Stimulated activated CD4-positive, alpha-beta T cell treated with anti-CD3 and anti-CD28 coated beads, Interleukin-12 subunit alpha, Interleukin-12 subunit beta, amount 100 ng/mL, for 48 hours (primary cell): ENCODE measurements around the gene TRIM38.
"Not testable (repeated sequence)": the region's sequence is repeated elsewhere in the genome, so short reads cannot be mapped to it uniquely, and the experiment has no call there.

Experiments
- DNase-seq, 3 donors: peaks; one replicate each; pipeline ENCODE4 v3.0.0-alpha.2; 2020; ENCODE audit warnings: low read depth in 2 of 3, low spot score in 1 of 3

Gene TRIM38

GRCh38 chr6:25962149-25963127, at the start of gene TRIM38:
TRIM38 (plus strand) TSS chr6:25962802; CDS start chr6:25966523, 3,721 bp downstream.
- peak; percentile 52 to 66 (median 54) for DNase-seq

- no peak for DNase-seq
Observed at GRCh38 chr6:25913741-25914140, 48.9 kb upstream of the TRIM38 start.

- no peak for DNase-seq
Observed at GRCh38 chr6:25916330-25916729, 46.3 kb upstream of the TRIM38 start.

DNA sequence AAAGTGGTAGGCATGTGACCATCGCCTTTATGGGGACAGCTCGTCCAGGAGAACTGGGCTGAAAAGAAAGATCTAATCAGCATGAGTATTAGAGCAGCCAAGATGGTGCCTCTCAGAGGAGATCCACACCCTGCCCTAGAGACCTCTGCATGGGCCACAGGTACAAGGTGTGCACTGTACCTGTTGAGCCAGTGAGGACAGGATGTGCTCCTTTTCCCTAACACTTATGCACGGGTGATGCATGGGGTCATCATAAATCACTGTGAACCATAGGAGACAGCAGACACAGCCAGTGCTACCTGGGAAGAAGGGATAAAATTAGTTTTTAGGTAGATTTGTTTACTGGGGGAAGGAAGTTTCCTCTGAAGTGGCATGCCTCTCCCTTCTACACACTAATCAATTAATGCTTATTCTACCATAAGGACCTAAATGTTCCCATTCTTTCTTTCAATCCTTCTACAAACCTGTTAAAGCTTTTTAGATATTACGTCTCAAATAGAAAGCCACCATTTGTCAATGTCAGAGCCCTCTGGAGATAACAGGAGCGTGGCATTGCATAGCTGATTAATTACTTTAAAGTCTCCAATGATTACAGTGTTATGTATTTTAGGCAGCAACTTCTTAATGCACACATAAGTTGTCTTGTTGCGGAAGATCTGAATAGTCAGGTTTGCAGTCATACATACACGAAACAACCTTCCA, 45.7 kb upstream of the TRIM38 start:
- DNase-seq, result no peak

DNA sequence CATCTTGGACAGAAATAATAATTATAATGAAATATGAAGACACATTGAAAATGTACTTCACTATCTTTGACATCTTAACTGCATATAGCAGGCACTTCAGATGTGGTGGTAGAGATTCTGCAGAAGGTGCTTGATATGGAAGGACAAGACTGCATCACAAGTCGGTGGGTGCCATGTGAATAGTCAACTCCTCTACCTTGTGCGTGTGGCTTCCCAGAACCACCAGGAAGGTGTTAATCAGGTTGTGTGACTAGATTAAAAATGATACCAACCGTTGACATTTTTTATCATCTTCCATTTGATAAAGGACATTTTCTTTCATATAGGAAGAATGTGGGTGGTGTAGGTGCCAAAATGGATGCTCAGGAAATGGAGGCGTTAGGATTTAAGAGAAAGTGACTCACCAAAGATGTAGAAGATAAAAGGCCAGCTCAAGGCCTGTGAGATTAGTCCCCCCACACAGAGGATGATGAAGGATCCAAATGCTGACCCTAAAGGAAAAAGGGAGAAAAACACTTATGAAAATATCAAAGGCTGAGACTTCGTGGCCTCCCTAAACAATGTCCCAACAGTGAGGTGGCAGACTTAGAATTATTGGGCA, 44.4 kb upstream of the TRIM38 start:
- DNase-seq, result no peak

DNA sequence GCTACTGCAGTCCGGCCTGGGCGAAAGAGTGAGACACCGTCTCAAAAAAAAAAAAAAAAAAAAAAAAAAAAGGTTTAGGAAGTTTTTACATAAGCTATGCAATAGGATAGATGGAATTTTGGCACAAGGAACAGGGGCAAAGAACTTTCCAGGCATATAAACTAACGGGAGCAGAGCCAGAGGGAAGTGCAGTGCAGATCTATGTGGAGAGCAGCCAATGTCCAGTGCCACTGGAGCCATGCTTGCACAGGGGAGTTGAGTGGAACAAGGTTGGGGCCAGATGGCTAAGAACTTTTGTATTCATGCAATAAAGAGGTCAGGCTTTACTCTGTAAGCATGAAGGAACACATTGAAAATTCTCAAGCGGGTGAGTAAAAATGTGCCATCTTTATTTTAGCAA, 42.9 kb upstream of the TRIM38 start:
- DNase-seq, result no peak

DNA sequence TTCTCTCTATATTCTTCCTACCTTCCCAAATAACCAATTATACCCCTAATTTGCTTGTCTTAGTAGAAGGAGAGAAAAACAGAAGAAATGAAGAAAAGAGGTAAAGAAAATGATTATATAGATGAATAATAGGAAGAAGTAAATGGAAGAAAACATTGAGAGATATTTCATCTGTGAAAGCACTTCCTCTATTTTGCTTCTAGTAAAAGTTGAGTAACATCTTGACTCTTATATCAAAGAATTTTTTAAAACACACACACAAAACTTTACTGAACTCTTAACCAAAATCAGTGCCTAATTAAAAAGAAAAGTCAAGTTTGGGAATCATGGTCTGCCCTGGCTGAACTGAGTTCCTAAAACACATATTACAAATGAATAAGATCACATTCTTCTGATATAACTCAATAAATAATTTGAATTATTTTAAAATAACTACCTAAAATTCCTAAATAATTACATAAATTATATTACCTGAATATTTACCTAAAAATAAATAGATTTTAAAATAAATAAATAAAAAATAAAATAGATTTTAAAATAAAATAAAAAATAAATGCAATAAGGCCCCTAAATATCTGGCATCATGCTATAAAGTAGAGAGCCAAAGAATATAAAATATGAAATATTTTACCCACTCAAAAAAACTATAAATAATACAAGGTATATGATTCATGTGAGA, 40.9 kb upstream of the TRIM38 start:
- no peak for DNase-seq

DNA sequence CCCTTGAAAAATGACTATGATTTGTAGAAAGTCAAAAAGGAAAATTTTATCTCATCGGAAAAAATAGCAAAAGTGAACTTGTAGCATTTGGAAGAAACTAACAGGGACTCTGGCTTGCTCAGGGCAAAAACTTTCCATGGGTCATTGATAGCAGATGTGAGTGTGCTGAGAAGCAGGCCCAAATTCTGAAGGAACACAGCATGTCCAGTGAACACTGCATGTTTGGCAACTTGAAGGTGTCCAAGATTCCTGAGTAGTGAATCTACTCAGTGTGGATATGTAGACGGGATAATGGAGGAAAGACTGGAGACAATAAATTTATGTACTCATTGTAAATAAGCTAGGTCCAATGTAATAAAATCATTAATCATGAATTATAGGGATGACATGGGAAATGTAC, 40.3 kb upstream of the TRIM38 start:
- DNase-seq, result no peak

DNA sequence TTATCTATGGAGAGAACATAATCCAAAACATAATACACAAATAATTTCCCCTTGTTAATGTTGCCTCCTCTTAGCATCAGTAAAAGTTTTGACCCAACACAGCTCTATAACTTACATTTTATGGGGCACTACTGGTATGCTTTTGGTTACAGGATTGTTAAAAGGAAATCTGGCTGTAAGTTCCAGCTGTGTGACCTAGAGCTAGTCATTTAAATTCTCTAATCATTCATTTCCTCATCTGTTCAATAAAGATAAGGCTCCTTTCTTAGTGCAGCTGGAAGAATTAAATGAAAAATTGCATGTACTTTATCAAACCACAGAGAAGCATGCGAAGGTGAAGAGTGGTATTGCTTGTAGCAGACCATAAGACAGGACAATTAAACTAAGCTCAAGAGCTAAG, 36.7 kb upstream of the TRIM38 start:
- no peak for DNase-seq

GRCh38 chr6:25927178-25927577, 35.4 kb upstream of the TRIM38 start:
- no peak for DNase-seq

GRCh38 chr6:25927756-25928216, 34.8 kb upstream of the TRIM38 start:
- DNase-seq, result no peak

DNA sequence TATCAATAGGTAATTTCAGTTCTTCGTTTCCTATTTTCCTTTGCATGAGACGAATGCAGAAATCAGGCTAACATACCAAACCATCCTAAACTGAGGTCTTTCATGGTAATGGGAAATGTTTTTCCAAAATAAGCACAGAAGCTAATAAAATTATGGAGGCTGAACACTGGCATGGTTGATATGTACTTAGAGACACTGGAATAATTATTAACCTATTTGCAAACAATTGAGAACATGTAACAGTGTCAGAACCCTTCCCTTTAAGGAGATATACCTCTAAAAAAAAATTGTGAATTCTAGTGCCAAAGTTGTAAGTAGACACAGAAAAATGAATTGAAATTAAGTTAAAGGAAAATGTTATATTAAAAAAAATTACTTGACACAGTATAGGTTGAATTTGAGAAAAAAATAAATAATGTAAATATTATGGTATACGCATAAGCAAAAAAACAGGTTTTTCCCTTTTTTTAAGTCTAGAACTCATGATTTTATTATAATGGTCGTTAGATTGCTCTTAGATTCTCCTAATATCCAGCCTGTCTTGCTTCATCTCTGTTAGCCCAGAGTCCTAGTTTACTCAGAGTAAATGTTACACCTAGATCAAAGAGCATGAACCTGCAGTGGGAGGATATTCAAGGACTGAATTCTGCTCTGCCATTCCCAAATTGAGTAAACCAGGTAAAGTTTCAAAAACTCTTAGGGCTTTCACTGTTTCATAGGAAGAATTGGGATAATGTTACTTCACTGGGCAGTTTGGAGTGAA, 33.9 kb upstream of the TRIM38 start:
- no peak for DNase-seq

DNA sequence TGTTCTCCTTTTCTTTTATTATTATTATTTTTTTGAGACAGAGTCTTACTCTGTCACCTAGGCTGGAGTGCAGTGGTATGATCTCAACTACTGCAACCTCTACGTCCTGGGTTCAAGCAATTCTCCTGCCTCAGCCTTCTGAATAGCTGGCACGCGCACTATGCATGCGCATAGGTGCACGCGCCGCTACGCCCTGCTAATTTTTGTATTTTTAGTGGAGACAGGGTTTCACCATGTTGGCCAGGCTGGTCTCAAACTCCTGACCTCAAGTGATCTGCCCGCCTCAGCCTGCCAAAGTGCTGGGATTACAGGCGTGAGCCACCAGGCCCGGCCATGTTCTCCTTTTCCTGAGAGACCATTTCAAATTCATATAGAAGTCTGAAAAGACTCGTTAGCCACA, 32.8 kb upstream of the TRIM38 start:
- not testable (repeated sequence) for DNase-seq

- no peak for DNase-seq
Observed at GRCh38 chr6:25930532-25931410, 31.8 kb upstream of the TRIM38 start, which contains the start of gene SLC17A2. SLC17A2 (minus strand) TSS chr6:25930691; CDS start chr6:25925796, 4,895 bp downstream.

DNA sequence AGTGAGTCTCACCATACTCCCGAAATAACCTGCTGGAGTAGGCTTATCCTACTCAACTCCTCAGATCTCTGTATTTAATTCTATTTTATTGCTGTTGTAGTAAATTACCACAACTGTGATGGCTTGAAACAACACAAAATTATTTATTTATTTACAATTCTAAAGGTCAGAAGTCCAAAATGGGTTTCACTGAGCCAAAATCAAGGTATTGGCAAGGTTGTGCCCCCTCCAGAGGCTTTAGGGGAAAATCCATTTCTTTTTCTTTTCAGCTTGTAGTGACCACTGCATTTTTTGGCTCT, 31.2 kb upstream of the TRIM38 start:
- DNase-seq, result no peak

DNA sequence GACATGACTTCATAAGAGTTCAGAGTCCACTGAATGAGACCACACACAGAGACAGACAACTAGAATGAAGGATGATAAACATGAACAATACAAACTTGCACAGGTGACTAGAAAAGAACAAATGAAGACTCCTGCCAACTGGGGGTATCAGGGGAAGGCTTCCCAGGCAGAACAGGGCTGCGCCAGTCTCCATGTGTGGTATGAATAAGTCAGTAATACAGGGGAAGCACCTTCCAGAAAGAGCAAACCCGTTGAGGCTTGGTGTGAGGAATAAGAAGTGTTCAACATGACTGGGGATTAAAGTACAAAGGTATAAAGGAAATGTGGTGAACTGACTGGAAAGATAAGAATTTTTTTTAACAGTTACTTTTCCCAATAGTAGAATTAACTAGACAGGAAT, 28.4 kb upstream of the TRIM38 start:
- DNase-seq, result peak in 1 of 3 donors; percentile 21

DNA sequence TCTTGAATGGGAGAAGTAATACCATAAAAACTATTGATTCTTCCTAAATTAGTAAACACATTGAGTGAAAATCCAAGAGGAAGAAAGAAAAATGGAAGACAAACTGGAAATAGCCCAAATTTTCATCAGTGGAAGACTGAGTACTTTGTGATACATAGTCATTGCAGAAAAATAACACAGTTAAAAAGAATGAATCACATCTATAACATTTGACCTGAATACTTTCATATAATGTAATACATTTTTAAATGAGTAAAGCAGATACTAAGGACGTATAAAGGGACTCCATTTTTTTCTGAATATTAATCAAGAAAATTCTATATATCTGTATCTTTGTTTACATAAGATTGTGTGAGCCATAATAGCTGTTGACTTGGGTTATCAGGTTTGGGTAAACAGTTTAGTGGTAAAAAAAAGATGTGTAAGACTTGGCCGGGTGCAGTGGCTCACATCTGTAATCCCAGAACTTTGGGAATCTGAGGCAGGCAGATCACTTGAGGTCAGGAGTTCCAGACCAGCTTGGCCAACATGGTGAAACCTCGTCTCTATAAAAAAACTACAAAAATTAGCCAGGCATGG, 27.8 kb upstream of the TRIM38 start:
- no peak for DNase-seq

DNA sequence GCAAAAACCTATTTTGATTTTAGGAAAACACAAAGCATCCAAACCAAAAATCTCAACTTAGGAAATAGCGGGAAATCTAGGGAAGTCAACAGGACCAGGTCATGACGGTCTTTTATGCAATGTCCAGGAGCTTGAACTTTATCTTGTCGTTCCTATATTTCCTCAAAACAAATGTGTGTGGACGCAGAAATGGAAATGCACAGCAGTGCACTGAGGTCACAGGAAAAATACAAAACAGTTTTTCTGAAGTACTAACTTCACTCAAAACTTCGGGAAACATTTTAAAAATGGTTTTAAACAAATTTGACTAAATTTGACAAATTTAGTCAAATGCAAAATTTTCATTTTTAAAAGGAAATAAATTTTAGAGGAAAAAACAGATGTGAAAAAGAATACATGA, 26.6 kb upstream of the TRIM38 start:
- DNase-seq, result no peak

- no peak for DNase-seq
Observed at GRCh38 chr6:25939593-25939992, 23.0 kb upstream of the TRIM38 start.
